Adrenal gland (tissue), 12 donors: Measurements from ENCODE around the gene KCNJ9. TPM values are rescaled to one million over a fixed set of nuclear protein-coding genes. Genes with fewer than 3 reads are reported as not detected.

Experiments
- DNase-seq, 7 donors: peaks; one replicate each; pipeline ENCODE4 v3.0.0-alpha.2; 2019 to 2020
- H3K27ac ChIP-seq, 5 donors: fragments of 200-600 bp; sonication (generic) in 4 of 5; 1 replicate in 3 of 5; 2 replicates in 2 of 5; pipeline versions ENCODE4 v1.5.1 to v1.8.0; 2016 to 2020; ENCODE audit warnings: mild to moderate bottlenecking in 1 of 5
- H3K27me3 ChIP-seq: fragments of 200-600 bp; 2 replicates; pipeline ENCODE4 v1.8.0; 2021
- H3K36me3 ChIP-seq, 2 donors: fragments of 200-600 bp; replicated peaks in 1 of 2; 1 replicate in 1 of 2; 2 replicates in 1 of 2; pipeline versions ENCODE4 v1.5.1 to v1.8.0; 2018 to 2022
- H3K4me1 ChIP-seq, 2 donors: fragments of 200-600 bp; replicated peaks in 1 of 2; 1 replicate in 1 of 2; 2 replicates in 1 of 2; pipeline versions ENCODE4 v1.5.1 to v1.8.0; 2018 to 2021
- H3K4me3 ChIP-seq, 4 donors: fragments of 200-600 bp; sonication (generic) in 3 of 4; one replicate each; pipeline ENCODE4 v1.5.1; 2016 to 2018
- H3K9me3 ChIP-seq, 3 donors: fragments of 200-600 bp; sonication (generic) in 1 of 3; replicated peaks in 1 of 3; 1 replicate in 2 of 3; 2 replicates in 1 of 3; pipeline versions ENCODE4 v1.5.1 to v1.8.0; 2016 to 2021
- CTCF ChIP-seq, 6 experiments: fragments of 450-650 bp in 4 of 6; fragments of 200-600 bp in 2 of 6; sonication (generic) in 1 of 6; IDR thresholded peaks; 1 replicate in 5 of 6; 2 replicates in 1 of 6; pipeline versions ENCODE4 v1.5.1 to v1.8.0; 2016 to 2021; ENCODE audit warnings: antibody characterized with exemption in 6 of 6, mild to moderate bottlenecking in 2 of 6, moderate library complexity in 1 of 6
- POLR2A ChIP-seq, 2 donors: fragments of 450-650 bp; IDR thresholded peaks; one replicate each; pipeline ENCODE4 v1.6.1; 2017; ENCODE audit warnings: antibody characterized with exemption in 2 of 2, mild to moderate bottlenecking in 2 of 2, moderate library complexity in 1 of 2
- WGBS, 4 donors: extraction: QIAGEN DNeasy Blood & Tissue Kit in 2 of 4; methylation state at CpG; one replicate each; pipeline versions ENCODE4 v1.1.5 to v1.1.7; 2013 to 2017; 5-methylcytosine and 5-hydroxymethylcytosine counted together
- intact Hi-C, 2 donors: fragments of 100-400 bp; cut with DNase I; formaldehyde crosslinking; loops; one replicate each; pipeline versions ENCODE4 v1.14.1 to v1.15.0; 2022 to 2023
- polyA plus RNA-seq, 3 donors: library from polyadenylated mRNA; stranded (reverse); fragments of 200-250 nt in 2 of 3; fragments of 350-450 nt in 1 of 3; fragmentation: Illumina TruSeq in 1 of 3; extraction: RNeasy Lipid Tissue Mini Kit (QIAGEN cat#74804) in 1 of 3; gene quantifications; one replicate each; pipeline ENCODE4 v1.2.3, GENCODE V29; 2013 to 2014
- total RNA-seq, 9 donors: library from RNA; depleted of rRNA in 4 of 9; stranded (reverse); fragments of >200 nt in 4 of 9; fragments of 120-200 nt in 1 of 9; fragmentation: NEBNext Ultra II Directional in 1 of 9; extraction: Animal tissue kit (Norgen Biotek cat#: 25700) in 1 of 9; gene quantifications; one replicate each; pipeline versions ENCODE4 v1.1.0 to v1.2.4, GENCODE V29; 2013 to 2023
- donor health status: healthy with polysubstance abuse.
- donor health status: Bipolar disorder and iron deficiency.
- donor health status: DM: yes; HTN: yes; CAD: no.
- donor health status: DM: no; HTN: no; CAD: no.
- donor health status: DM: no; HTN: no; CAD: no.
- donor health status: DM: yes; HTN: yes; CAD: no.

KCNJ9 gene
- total and polyA plus RNA-seq, 12 donors: 0.14 to 1.1 (median 0.22) TPM; not detected in 6

- peak in 5 of 7 donors; percentile 43 to 64 (median 51) for DNase-seq
- no peaks in the 10 kb centered on the region for H3K36me3 ChIP-seq
- H3K4me1 ChIP-seq: peaks cover 0 to 6% of the 10 kb centered on the region in 2 donors
- H3K27ac ChIP-seq: no peak overlapping the region
- WGBS, 4 donors: 55 to 69% (median 60%) methylated on average over 7 of the region's 7 CpGs
- TF ChIP-seq CTCF (IDR thresholded peaks at IDR 0.05): no peak
- no peak for TF ChIP-seq POLR2A (IDR thresholded peaks at IDR 0.05)
- no peaks in the 10 kb centered on the region for H3K27me3 ChIP-seq
- H3K9me3 ChIP-seq: no peaks in the 10 kb centered on the region
- intact Hi-C loops: no loop called here
- H3K4me3 ChIP-seq: no peak overlapping the region
Observed at GRCh38 chr1:160127865-160128523, 46.7 kb downstream of the KCNJ9 start.

GRCh38 chr1:160128636-160129035, 47.3 kb downstream of the KCNJ9 start:
- DNase-seq: no peak
- whole genome bisulfite sequencing, 4 donors: 87 to 92% (median 88%) methylated on average over 14 to 18 of the region's 18 CpGs
- no peaks in the 10 kb centered on the region for H3K36me3 ChIP-seq
- H3K9me3 ChIP-seq: no peaks in the 10 kb centered on the region
- H3K4me1 ChIP-seq: peaks cover 0 to 6% of the 10 kb centered on the region in 2 donors
- intact Hi-C loops: no loop called here
- no peak overlapping the region for H3K27ac ChIP-seq
- TF ChIP-seq CTCF (IDR thresholded peaks at IDR 0.05): no peak
- no peak for TF ChIP-seq POLR2A (IDR thresholded peaks at IDR 0.05)
- no peak overlapping the region for H3K4me3 ChIP-seq
- no peaks in the 10 kb centered on the region for H3K27me3 ChIP-seq

GRCh38 chr1:160129046-160129445, 47.7 kb downstream of the KCNJ9 start:
- TF ChIP-seq CTCF (IDR thresholded peaks at IDR 0.05): no peak
- no peak for TF ChIP-seq POLR2A (IDR thresholded peaks at IDR 0.05)
- H3K27me3 ChIP-seq: no peaks in the 10 kb centered on the region
- intact Hi-C loops: no loop called here
- H3K36me3 ChIP-seq: no peaks in the 10 kb centered on the region
- no peaks in the 10 kb centered on the region for H3K9me3 ChIP-seq
- 75 to 91% (median 84%) methylated on average over 3 to 5 of the region's 5 CpGs for WGBS, 4 donors
- no peak overlapping the region for H3K27ac ChIP-seq
- no peak overlapping the region for H3K4me3 ChIP-seq
- peaks cover 0 to 6% of the 10 kb centered on the region in 2 donors for H3K4me1 ChIP-seq
- peak in 1 of 7 donors; percentile 42 for DNase-seq

- no peaks in the 10 kb centered on the region for H3K36me3 ChIP-seq
Observed at GRCh38 chr1:160129558-160129957, 48.2 kb downstream of the KCNJ9 start.

More at GRCh38 chr1:160129558-160129957, 48.2 kb downstream of the KCNJ9 start:
- Histone ChIP-seq H3K27me3 (no peaks in the 10 kb centered on the region), H3K27ac (no peak overlapping the region), H3K4me1 (peaks cover 0 to 4% of the 10 kb centered on the region in 2 donors), H3K9me3 (no peaks in the 10 kb centered on the region), H3K4me3 (no peak overlapping the region)
- TF ChIP-seq POLR2A (IDR thresholded peaks at IDR 0.05): no peak
- no peak for TF ChIP-seq CTCF (IDR thresholded peaks at IDR 0.05)
- no peak for DNase-seq
- 82 to 93% (median 87%) methylated on average over 3 of the region's 3 CpGs for WGBS, 4 donors
- intact Hi-C loops: no loop called here
